ENCODE results near the gene ZNF609.

ZNF609 gene

DNA sequence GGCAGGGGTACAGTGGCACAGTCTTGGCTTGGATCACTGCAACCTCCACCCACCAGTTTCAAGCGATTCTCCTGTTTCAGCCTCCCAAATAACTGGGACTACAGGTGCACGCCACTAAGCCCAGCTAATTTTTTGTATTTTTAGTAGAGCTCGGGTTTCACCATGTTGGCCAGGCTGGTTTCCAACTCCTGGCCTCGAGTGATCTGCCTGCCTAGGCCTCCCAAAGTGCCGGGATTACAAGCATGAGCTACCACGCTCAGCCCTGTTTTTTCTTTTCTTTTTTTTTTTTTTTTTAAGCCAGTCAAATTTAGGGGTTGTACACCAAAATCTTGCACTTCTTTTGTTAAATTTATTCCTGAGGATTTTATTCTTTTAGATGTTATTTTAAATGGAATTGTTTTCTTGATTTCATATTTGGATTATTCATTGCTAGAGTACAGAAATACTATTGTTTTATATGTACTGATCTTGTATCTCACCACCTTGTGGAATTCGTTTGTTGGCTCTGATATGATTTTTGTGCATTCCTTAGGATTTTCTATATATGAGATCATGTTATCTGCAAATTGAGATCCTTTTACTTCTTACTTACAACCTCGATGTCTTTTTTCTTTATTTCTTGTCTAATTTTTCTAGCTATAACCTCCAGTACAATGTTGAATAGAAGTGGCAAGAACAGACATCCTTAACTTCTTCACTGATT, 65.6 kb downstream of the ZNF609 start:
- Histone ChIP-seq H3K9me3 (no peaks in the 10 kb centered on the region), H3K36me3 (no peaks in the 10 kb centered on the region), H3K4me1 (ENCODE audit: control insufficient read depth in 1 of 2, insufficient read depth in 1 of 2, low read depth in 1 of 2, low read length in 1 of 2) (no peaks in the 10 kb centered on the region), H3K4me3 (ENCODE audit: low read depth in 1 of 2, low read length in 1 of 2) (no peak overlapping the region), H3K27ac (no peak overlapping the region), H3K27me3 (no peaks in the 10 kb centered on the region)
- TF ChIP-seq, protein P1, sequence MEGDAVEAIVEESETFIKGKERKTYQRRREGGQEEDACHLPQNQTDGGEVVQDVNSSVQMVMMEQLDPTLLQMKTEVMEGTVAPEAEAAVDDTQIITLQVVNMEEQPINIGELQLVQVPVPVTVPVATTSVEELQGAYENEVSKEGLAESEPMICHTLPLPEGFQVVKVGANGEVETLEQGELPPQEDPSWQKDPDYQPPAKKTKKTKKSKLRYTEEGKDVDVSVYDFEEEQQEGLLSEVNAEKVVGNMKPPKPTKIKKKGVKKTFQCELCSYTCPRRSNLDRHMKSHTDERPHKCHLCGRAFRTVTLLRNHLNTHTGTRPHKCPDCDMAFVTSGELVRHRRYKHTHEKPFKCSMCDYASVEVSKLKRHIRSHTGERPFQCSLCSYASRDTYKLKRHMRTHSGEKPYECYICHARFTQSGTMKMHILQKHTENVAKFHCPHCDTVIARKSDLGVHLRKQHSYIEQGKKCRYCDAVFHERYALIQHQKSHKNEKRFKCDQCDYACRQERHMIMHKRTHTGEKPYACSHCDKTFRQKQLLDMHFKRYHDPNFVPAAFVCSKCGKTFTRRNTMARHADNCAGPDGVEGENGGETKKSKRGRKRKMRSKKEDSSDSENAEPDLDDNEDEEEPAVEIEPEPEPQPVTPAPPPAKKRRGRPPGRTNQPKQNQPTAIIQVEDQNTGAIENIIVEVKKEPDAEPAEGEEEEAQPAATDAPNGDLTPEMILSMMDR (IDR thresholded peaks at IDR 0.05) = no peak

DNA sequence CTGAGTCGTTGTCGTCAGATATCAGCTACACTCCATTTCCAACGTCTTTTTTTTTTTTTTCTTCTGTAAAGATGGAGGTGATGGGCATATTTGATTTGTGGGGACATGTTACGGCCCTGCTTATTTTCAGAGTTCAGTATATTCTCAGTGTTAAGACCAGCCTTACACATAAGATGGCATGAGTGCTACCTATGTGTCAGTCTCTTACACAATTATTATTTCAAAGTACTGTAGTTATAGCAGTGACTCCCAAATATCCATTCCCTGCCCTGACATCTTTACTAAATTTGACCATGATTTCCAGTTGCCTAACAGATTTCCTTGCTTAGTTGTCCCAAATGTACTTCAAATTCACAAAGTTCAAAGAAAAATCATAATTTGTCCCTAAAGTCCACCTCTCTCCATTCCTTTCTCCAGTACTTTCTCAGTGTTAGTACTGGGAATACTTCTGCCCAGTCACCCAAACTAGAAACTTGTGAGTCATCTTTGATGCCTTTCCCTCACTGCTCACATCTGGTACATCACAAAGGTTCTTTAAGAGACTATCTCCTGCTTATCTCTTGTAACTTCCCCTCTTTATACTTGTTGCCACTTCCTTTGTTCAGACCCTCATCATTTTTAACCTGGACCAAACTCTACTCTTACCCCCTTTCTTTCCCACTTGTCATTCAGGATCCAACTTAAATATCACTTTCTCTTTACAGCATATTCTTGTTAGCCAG, 67.0 kb downstream of the ZNF609 start:
- Histone ChIP-seq H3K4me3 (ENCODE audit: low read depth in 1 of 2, low read length in 1 of 2) (no peak overlapping the region), H3K4me1 (ENCODE audit: control insufficient read depth in 1 of 2, insufficient read depth in 1 of 2, low read depth in 1 of 2, low read length in 1 of 2) (no peaks in the 10 kb centered on the region), H3K27me3 (no peaks in the 10 kb centered on the region), H3K36me3 (no peaks in the 10 kb centered on the region), H3K9me3 (no peaks in the 10 kb centered on the region), H3K27ac (no peak overlapping the region)
- TF ChIP-seq, protein P1 (IDR thresholded peaks at IDR 0.05) = no peak

DNA sequence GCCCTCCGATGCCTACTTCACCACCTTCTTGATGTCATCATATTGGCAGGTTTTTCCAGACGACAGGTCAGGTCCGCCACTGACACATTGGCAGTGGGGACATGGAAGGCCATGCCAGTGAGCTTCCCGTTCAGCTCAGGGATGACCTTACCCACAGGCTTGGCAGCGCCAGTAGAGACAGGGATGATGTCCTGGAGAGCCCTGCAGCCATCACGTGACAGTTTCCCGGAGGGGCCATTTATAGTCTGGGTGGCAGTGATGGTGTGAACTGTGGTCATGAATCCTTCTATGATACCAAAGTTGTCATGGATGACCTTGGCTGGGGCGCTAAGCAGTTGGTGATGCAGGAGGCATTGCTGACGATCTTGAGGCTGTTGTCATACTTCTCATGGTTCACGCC, 68.5 kb downstream of the ZNF609 start:
- H3K4me1 ChIP-seq (ENCODE audit: control insufficient read depth in 1 of 2, insufficient read depth in 1 of 2, low read depth in 1 of 2, low read length in 1 of 2) = peaks cover 4 to 5% of the 10 kb centered on the region in 2 experiments
- no peak overlapping the region for H3K4me3 ChIP-seq (ENCODE audit: low read depth in 1 of 2, low read length in 1 of 2)
- H3K9me3 ChIP-seq = no peaks in the 10 kb centered on the region
- TF ChIP-seq, protein P1 (IDR thresholded peaks at IDR 0.05) = no peak
- no peaks in the 10 kb centered on the region for H3K36me3 ChIP-seq
- no peak overlapping the region for H3K27ac ChIP-seq
- H3K27me3 ChIP-seq = no peaks in the 10 kb centered on the region

DNA sequence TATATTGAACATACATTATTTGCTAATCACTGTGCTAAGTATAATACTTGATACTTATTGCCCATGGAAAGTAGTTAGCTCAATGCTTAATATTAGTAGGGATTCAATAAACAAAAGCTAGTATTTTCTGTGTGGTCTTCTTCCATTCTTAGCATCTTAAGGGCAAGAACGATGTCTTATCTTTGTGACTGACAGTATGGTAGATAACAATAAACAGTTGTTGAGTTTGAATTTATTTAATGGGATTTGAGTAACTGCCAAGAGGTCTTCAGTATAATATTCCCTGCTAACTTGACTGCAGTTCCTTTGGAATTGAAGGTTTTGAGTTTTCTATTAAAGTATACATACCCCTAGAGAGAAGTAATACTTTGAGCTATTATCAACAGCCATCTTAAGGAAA, 70.1 kb downstream of the ZNF609 start:
- Histone ChIP-seq H3K9me3 (no peaks in the 10 kb centered on the region), H3K27me3 (no peaks in the 10 kb centered on the region), H3K27ac (no peak overlapping the region), H3K4me3 (ENCODE audit: low read depth in 1 of 2, low read length in 1 of 2) (no peak overlapping the region), H3K4me1 (ENCODE audit: control insufficient read depth in 1 of 2, insufficient read depth in 1 of 2, low read depth in 1 of 2, low read length in 1 of 2) (peaks cover 4 to 5% of the 10 kb centered on the region in 2 experiments), H3K36me3 (no peaks in the 10 kb centered on the region)
- TF ChIP-seq, protein P1 (IDR thresholded peaks at IDR 0.05) = no peak

DNA sequence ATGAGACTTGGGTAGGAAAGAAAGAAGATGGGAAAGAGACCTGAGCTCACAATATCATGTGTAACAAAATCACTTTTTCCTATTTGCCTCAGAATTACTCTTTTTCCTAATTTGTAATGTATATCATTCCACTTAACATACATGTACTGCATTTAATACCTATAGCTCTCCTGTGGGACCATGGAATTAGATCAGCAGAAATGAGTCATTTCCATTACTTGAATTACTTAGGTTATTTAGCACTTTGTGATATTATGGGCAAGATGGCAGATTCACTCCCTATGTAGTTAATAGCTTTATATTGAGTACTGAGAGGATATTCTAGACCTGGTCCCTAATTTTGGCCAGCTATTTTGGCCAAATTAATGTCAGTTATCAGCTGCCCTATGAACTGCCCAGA, 70.5 kb downstream of the ZNF609 start:
- H3K4me3 ChIP-seq (ENCODE audit: low read depth in 1 of 2, low read length in 1 of 2) = no peak overlapping the region
- no peak overlapping the region for H3K27ac ChIP-seq
- no peaks in the 10 kb centered on the region for H3K9me3 ChIP-seq
- peaks cover 4 to 5% of the 10 kb centered on the region in 2 experiments for H3K4me1 ChIP-seq (ENCODE audit: control insufficient read depth in 1 of 2, insufficient read depth in 1 of 2, low read depth in 1 of 2, low read length in 1 of 2)
- TF ChIP-seq, protein P1 (IDR thresholded peaks at IDR 0.05) = no peak
- no peaks in the 10 kb centered on the region for H3K36me3 ChIP-seq
- no peaks in the 10 kb centered on the region for H3K27me3 ChIP-seq
